WTC11 (cell line): ENCODE results near the gene GATM. TPM values are rescaled to one million over a fixed set of nuclear protein-coding genes. Genes with fewer than 3 reads are reported as not detected.

Source experiments
- total RNA-seq: library from RNA; stranded (reverse); gene quantifications from 3 replicates; pipeline ENCODE4 v1.2.3, GENCODE V29; 2021

The GATM gene
- total RNA-seq, 1 experiment from 2014 or later = 10.1 TPM

Other genes with a start within 250 kb of the GATM start
- 0.09 to 0.62 TPM (median 0.50 TPM) in 3 replicates for gene DUOXA1, start 248.7 kb downstream of the GATM start, total RNA-seq
- gene DUOX1, start 248.6 kb downstream of the GATM start, total RNA-seq = 1.3 to 2.1 TPM (median 1.3 TPM) in 3 replicates
- gene SHF, start 190.6 kb downstream of the GATM start, total RNA-seq = 30.6 to 33.1 TPM (median 31.0 TPM) in 3 replicates
- gene SLC28A2, start 126.3 kb downstream of the GATM start, total RNA-seq = 0.20 TPM in 1 of 3 replicates, not detected in the others
- gene SLC30A4, start 144.2 kb upstream of the GATM start, total RNA-seq = 0.04 to 0.05 TPM in 2 of 3 replicates, not detected in the other
- gene BLOC1S6, start 208.8 kb upstream of the GATM start, total RNA-seq = 28.7 to 31.6 TPM (median 29.1 TPM) in 3 replicates